Gastroesophageal sphincter (tissue), 4 donors: ENCODE results near the gene NEIL1. TPM values are rescaled to one million over a fixed set of nuclear protein-coding genes. Genes with fewer than 3 reads are reported as not detected.
"Not testable (repeated sequence)": the region's sequence is repeated elsewhere in the genome, so short reads cannot be mapped to it uniquely, and the experiment has no call there.

ENCODE experiments used
- ATAC-seq: fragments of 150-250 bp; one replicate; pipeline ENCODE4 v1.9.1; 2016; ENCODE audit warnings: mild to moderate bottlenecking, moderate library complexity
- H3K27ac ChIP-seq, 4 donors: fragments of 200-600 bp; sonication (generic) in 3 of 4; 1 replicate in 3 of 4; 2 replicates in 1 of 4; pipeline ENCODE4 v1.5.1; 2016 to 2019
- H3K27me3 ChIP-seq: fragments of 200-600 bp; sonication (generic); one replicate; pipeline ENCODE4 v1.5.1; 2019
- H3K36me3 ChIP-seq, 2 donors: fragments of 200-600 bp; sonication (generic); one replicate each; pipeline ENCODE4 v1.5.1; 2019; ENCODE audit warnings: control low read depth in 1 of 2
- H3K4me1 ChIP-seq, 3 donors: fragments of 200-600 bp; sonication (generic); 1 replicate in 2 of 3; 2 replicates in 1 of 3; pipeline ENCODE4 v1.5.1; 2016 to 2019; ENCODE audit warnings: control low read depth in 2 of 3
- H3K4me3 ChIP-seq, 2 donors: fragments of 200-600 bp; sonication (generic); one replicate each; pipeline ENCODE4 v1.5.1; 2019; ENCODE audit warnings: mild to moderate bottlenecking in 1 of 2, moderate library complexity in 1 of 2
- H3K9me3 ChIP-seq, 3 donors: fragments of 200-600 bp; sonication (generic); one replicate each; pipeline ENCODE4 v1.5.1; 2017 to 2019; ENCODE audit warnings: control low read depth in 2 of 3
- EP300 ChIP-seq: sonication (generic); formaldehyde crosslinking; IDR thresholded peaks from one replicate; pipeline ENCODE4 v1.6.1; 2017; ENCODE audit warnings: antibody characterized with exemption, mild to moderate bottlenecking
- POLR2A ChIP-seq, 2 donors: fragments of 450-650 bp; IDR thresholded peaks; one replicate each; pipeline ENCODE4 v1.6.1; 2017; ENCODE audit warnings: antibody characterized with exemption in 2 of 2, mild to moderate bottlenecking in 2 of 2, moderate library complexity in 1 of 2
- POLR2AphosphoS5 ChIP-seq: sonication (generic); formaldehyde crosslinking; IDR thresholded peaks from one replicate; pipeline ENCODE4 v1.6.1; 2017; ENCODE audit warnings: antibody characterized with exemption
- WGBS, 2 donors: methylation state at CpG; one replicate each; pipeline ENCODE4 v1.1.5; 2018; ENCODE audit warnings: low coverage in 1 of 2; 5-methylcytosine and 5-hydroxymethylcytosine counted together
- total RNA-seq, 4 donors: library from RNA; depleted of rRNA; stranded (reverse); fragments of >200 nt; gene quantifications; one replicate each; pipeline ENCODE4 v1.1.0, GENCODE V29; 2016
- TF ChIP-seq, protein P1 (sequence below), 4 experiments: fragments of 200-600 bp in 2 of 4; fragments of 450-650 bp in 2 of 4; sonication (generic) in 1 of 4; IDR thresholded peaks; one replicate each; pipeline ENCODE4 v1.5.1; 2017 to 2019; ENCODE audit warnings: antibody characterized with exemption in 4 of 4, mild to moderate bottlenecking in 2 of 4, moderate library complexity in 2 of 4

Gene NEIL1
- total RNA-seq, 4 donors from 2014 or later, result 8.7 to 47.8 (median 28.9) TPM

DNA sequence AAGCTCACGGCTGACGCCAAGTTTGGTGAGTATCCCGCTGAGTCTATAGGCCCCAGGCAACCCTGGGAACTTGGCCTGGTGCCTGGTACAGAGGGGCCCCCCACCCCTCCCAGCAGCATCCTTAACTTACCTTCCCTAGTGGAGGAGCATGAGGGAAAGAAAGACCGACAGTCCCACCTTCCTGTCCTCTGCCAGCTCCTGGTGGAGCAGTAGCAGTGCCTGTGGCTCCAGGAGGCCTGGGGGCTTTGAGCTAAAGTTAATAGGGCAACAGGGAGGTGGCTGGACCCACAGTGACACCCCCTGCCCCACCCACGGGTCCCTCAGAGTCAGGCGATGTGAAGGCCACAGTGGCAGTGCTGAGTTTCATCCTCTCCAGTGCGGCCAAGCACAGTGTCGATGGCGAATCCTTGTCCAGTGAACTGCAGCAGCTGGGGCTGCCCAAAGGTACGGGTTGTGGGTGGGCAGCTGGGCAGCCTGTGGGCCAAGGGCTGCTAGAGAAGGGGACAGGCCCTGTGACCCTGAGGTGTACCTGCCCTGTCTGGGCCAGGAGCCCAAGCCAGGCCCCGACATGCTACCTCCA lies 8.1 kb upstream of the NEIL1 start:
- WGBS, 2 donors, result no CpG with 5 or more reads among the region's 11 CpGs
- TF ChIP-seq EP300 (no peak), POLR2A (IDR thresholded peaks at IDR 0.05) (no peak), POLR2AphosphoS5 (no peak)
- TF ChIP-seq, protein P1, sequence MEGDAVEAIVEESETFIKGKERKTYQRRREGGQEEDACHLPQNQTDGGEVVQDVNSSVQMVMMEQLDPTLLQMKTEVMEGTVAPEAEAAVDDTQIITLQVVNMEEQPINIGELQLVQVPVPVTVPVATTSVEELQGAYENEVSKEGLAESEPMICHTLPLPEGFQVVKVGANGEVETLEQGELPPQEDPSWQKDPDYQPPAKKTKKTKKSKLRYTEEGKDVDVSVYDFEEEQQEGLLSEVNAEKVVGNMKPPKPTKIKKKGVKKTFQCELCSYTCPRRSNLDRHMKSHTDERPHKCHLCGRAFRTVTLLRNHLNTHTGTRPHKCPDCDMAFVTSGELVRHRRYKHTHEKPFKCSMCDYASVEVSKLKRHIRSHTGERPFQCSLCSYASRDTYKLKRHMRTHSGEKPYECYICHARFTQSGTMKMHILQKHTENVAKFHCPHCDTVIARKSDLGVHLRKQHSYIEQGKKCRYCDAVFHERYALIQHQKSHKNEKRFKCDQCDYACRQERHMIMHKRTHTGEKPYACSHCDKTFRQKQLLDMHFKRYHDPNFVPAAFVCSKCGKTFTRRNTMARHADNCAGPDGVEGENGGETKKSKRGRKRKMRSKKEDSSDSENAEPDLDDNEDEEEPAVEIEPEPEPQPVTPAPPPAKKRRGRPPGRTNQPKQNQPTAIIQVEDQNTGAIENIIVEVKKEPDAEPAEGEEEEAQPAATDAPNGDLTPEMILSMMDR (IDR thresholded peaks at IDR 0.05), result no peak
- Histone ChIP-seq H3K36me3 (peaks cover 0 to 32% of the 10 kb centered on the region in 2 donors), H3K27me3 (no peaks in the 10 kb centered on the region), H3K9me3 (no peaks in the 10 kb centered on the region), H3K4me1 (peaks cover 3 to 26% (median 10%) of the 10 kb centered on the region in 3 donors), H3K27ac (no peak overlapping the region), H3K4me3 (no peak overlapping the region)
- no peak for ATAC-seq

GRCh38 chr15:75339531-75340240 lies 7.2 kb upstream of the NEIL1 start:
- Histone ChIP-seq H3K27me3 (no peaks in the 10 kb centered on the region), H3K27ac (no peak overlapping the region), H3K36me3 (peaks cover 0 to 32% of the 10 kb centered on the region in 2 donors), H3K9me3 (no peaks in the 10 kb centered on the region), H3K4me1 (peaks cover 3 to 33% (median 10%) of the 10 kb centered on the region in 3 donors), H3K4me3 (no peak overlapping the region)
- TF ChIP-seq POLR2A (IDR thresholded peaks at IDR 0.05) (no peak), POLR2AphosphoS5 (no peak), EP300 (no peak)
- TF ChIP-seq, protein P1 (IDR thresholded peaks at IDR 0.05), result no peak
- ATAC-seq, result no peak
- no CpG with 5 or more reads among the region's 13 CpGs for WGBS, 2 donors

DNA sequence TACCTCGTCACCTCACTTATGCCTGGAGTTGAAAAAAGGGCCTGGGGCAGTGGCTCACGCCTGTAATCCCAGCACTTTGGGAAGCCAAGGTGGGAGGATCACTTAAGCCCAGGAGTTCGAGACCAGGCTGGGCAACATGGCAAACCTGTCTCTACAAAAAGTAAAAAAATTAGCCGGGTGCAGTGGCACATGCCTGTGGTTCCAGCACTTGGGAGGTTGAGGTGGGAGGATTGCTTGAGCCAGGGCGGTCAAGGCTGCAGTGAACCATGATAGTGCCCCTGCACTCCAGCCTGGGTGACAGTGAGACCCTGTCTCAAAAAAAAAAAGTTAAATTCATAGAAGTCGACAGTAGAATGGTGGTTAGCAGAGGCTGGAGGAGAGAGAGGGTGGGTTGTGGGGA lies 4.6 kb upstream of the NEIL1 start:
- Histone ChIP-seq H3K4me3 (no peak overlapping the region), H3K4me1 (peaks cover 0 to 29% (median 7%) of the 10 kb centered on the region in 3 donors), H3K9me3 (no peaks in the 10 kb centered on the region), H3K27me3 (no peaks in the 10 kb centered on the region), H3K27ac (no peak overlapping the region), H3K36me3 (peaks cover 0 to 32% of the 10 kb centered on the region in 2 donors)
- WGBS, 2 donors, result 68 to 87% methylated on average over 4 to 5 of the region's 6 CpGs
- no peak for ATAC-seq
- TF ChIP-seq, protein P1 (IDR thresholded peaks at IDR 0.05), result no peak
- TF ChIP-seq POLR2A (IDR thresholded peaks at IDR 0.05), result no peak
- no peak for TF ChIP-seq EP300
- TF ChIP-seq POLR2AphosphoS5, result no peak

GRCh38 chr15:75343953-75344352 lies 2.9 kb upstream of the NEIL1 start:
- ATAC-seq, result not testable (repeated sequence)
- WGBS, 2 donors, result 33 to 38% methylated on average over 6 of the region's 8 CpGs

DNA sequence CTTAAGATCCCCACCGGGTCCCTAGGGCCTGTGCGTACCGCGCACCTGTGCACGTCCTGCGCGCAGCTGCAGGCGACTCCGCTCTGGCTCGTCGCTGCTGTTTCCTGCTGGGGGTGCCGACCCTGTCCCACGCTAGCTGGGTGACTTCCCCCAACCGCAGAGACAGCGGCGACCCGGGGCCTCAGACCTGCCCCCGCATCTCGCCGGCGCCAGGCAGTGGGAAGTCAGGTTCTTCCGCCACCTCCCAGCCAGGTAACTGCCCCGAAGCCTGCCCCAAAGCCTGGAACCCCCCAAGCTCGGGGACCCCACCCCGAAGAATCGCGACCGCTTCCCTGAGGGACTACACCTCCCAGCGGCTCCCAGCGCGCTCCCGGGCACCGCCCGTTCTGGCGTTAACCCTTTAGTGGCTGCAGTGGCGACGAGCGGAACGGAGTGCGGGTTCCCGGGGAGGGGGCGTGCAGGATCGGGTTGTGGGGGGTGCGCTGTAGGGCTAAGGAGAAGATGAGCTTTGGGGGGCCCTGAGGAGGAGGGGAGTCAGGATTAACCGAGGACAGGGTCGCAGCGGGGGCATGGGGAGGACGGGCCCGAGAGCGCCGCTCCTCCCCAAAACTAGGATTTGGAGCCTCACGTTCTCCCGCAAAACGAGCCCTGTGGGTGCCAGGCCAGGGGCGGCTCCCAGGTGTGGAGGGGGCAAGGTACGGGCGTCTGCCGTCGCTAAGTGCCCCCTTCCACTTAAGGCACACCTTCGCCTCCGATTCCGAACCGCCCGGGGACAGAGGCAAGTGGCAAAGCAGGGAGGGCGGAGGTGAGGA lies 589 bp downstream of the NEIL1 start:
- 0% methylated on average over 1 to 3 of the region's 65 CpGs for whole genome bisulfite sequencing, 2 donors
- H3K27me3 ChIP-seq, result no peaks in the 10 kb centered on the region

More at GRCh38 chr15:75343953-75344352, 2.9 kb upstream of the NEIL1 start:
- H3K27me3 ChIP-seq, H3K27ac ChIP-seq, H3K9me3 ChIP-seq, H3K4me3 ChIP-seq: not testable (repeated sequence)
- Histone ChIP-seq H3K36me3 (peaks cover 0 to 26% of the 10 kb centered on the region in 2 donors), H3K4me1 (peaks cover 0 to 36% (median 12%) of the 10 kb centered on the region in 3 donors)

More for the DNA sequence above, 589 bp downstream of the NEIL1 start:
- Histone ChIP-seq H3K4me1 (peaks cover 0 to 44% (median 14%) of the 10 kb centered on the region in 3 donors), H3K36me3 (no peaks in the 10 kb centered on the region), H3K4me3 (peak overlapping the region; percentile 86 to 97), H3K9me3 (no peaks in the 10 kb centered on the region), H3K27ac (peak overlapping the region; percentile 8 to 80 (median 74))
- TF ChIP-seq, protein P1 (IDR thresholded peaks at IDR 0.05), result no peak
- peak; percentile 36 for TF ChIP-seq POLR2AphosphoS5
- TF ChIP-seq EP300, result no peak
- no peak for TF ChIP-seq POLR2A (IDR thresholded peaks at IDR 0.05)
- peak; percentile 75 for ATAC-seq
